Measurements from ENCODE around the gene PDK4. TPM values are rescaled to one million over a fixed set of nuclear protein-coding genes. Genes with fewer than 3 reads are reported as not detected.

Gene PDK4
- total RNA-seq, 2 experiments from 2014 or later = not detected

GRCh38 chr7:95621404-95621803 lies 25.1 kb upstream of the PDK4 start:
- CTCF ChIA-PET = no interaction called here
- ATAC-seq = no peak

GRCh38 chr7:95620631-95621030 lies 24.3 kb upstream of the PDK4 start:
- TF ChIP-seq CTCF (IDR thresholded peaks at IDR 0.05) = no peak
- ATAC-seq (no peak), DNase-seq (no peak)
- Mint-ChIP-seq H3K36me3 (ENCODE audit: low read depth) (no peaks in the 10 kb centered on the region), H3K27me3 (peaks cover 2% of the 10 kb centered on the region), H3K4me1 (ENCODE audit: low read depth) (no peaks in the 10 kb centered on the region), H3K27ac (no peak overlapping the region), H3K4me3 (no peak overlapping the region), H3K9me3 (no peaks in the 10 kb centered on the region)
- ChIA-PET POLR2A (no interaction called here), CTCF (no interaction called here)
- intact Hi-C loops (cut with micrococcal nuclease) = no loop called here

More at GRCh38 chr7:95621404-95621803, 25.1 kb upstream of the PDK4 start:
- Mint-ChIP-seq H3K4me3 (no peak overlapping the region), H3K27me3 (peaks cover 2% of the 10 kb centered on the region), H3K27ac (no peak overlapping the region), H3K9me3 (no peaks in the 10 kb centered on the region), H3K36me3 (ENCODE audit: low read depth) (no peaks in the 10 kb centered on the region), H3K4me1 (ENCODE audit: low read depth) (no peaks in the 10 kb centered on the region)
- no peak for DNase-seq
- intact Hi-C loops (cut with micrococcal nuclease) = no loop called here
- POLR2A ChIA-PET = no interaction called here
- no peak for TF ChIP-seq CTCF (IDR thresholded peaks at IDR 0.05)

GRCh38 chr7:95619921-95620320 lies 23.6 kb upstream of the PDK4 start:
- Mint-ChIP-seq H3K36me3 (ENCODE audit: low read depth) (no peaks in the 10 kb centered on the region), H3K9me3 (no peaks in the 10 kb centered on the region), H3K4me1 (ENCODE audit: low read depth) (no peaks in the 10 kb centered on the region), H3K4me3 (no peak overlapping the region), H3K27me3 (peaks cover under 1% of the 10 kb centered on the region), H3K27ac (no peak overlapping the region)
- TF ChIP-seq CTCF (IDR thresholded peaks at IDR 0.05) = no peak
- DNase-seq = no peak
- POLR2A ChIA-PET = no interaction called here
- CTCF ChIA-PET = no interaction called here
- intact Hi-C loops (cut with micrococcal nuclease) = no loop called here
- ATAC-seq = no peak

- Mint-ChIP-seq H3K36me3 (ENCODE audit: low read depth) (no peaks in the 10 kb centered on the region), H3K4me3 (no peak overlapping the region)
Measured at GRCh38 chr7:95619517-95619916, 23.2 kb upstream of the PDK4 start.

GRCh38 chr7:95614442-95614940 lies 18.2 kb upstream of the PDK4 start:
- Mint-ChIP-seq H3K27me3 (peaks cover 5% of the 10 kb centered on the region), H3K4me3 (no peak overlapping the region), H3K36me3 (ENCODE audit: low read depth) (no peaks in the 10 kb centered on the region), H3K27ac (no peak overlapping the region), H3K9me3 (no peaks in the 10 kb centered on the region), H3K4me1 (ENCODE audit: low read depth) (no peaks in the 10 kb centered on the region)
- DNase-seq (no peak), ATAC-seq (no peak)
- ChIA-PET CTCF (no interaction called here), POLR2A (no interaction called here)
- intact Hi-C loops (cut with micrococcal nuclease) = no loop called here
- TF ChIP-seq CTCF (IDR thresholded peaks at IDR 0.05) = no peak

More at GRCh38 chr7:95619517-95619916, 23.2 kb upstream of the PDK4 start:
- Mint-ChIP-seq H3K27me3 (no peaks in the 10 kb centered on the region), H3K27ac (no peak overlapping the region), H3K9me3 (no peaks in the 10 kb centered on the region), H3K4me1 (ENCODE audit: low read depth) (no peaks in the 10 kb centered on the region)
- ChIA-PET CTCF (no interaction called here), POLR2A (no interaction called here)
- ATAC-seq = no peak
- intact Hi-C loops (cut with micrococcal nuclease) = no loop called here
- DNase-seq = no peak
- no peak for TF ChIP-seq CTCF (IDR thresholded peaks at IDR 0.05)

Measured in activated CD8-positive, alpha-beta T cell treated with anti-CD3 and anti-CD28 coated beads for 36 hours (primary cell).